ENCODE results near the gene MUL1. TPM values are rescaled to one million over a fixed set of nuclear protein-coding genes. Genes with fewer than 3 reads are reported as not detected.
A peak's percentile ranks its signal among the peaks of the same experiment; 100 is the strongest.

MUL1 gene
- total RNA-seq, 1 experiment from 2014 or later, result 22.8 TPM

DNA sequence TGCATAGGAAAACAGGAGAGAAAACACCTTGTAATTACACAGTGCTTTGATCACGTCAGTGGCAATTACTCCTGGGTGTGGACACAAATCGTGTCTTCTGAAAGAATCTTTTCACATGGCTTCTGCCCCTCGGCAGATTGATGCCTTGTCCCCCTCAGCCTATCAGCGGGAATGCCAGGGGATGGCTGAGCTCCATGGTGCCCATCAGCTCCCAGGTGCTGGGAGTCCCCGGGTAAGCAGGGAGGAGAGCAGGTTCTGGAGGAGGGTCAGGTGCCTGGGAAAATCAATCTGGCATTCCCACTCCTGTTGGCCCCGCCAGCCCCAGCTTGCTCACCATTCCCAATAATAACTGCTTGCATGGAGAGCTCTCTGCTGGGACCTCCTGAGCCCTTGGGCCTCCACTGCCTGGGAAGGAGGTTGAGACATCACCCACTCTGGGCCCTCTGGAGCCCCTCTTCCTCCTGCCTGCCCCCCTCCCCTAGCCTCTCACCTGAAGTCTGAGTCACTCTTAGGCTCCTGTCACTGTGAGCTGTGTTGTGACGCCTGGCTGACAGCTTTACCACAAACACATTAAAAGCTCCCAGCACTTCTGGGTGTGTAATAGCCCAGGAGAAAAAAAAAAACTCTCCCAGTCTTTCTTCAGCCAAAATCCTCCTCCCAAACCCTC lies 26.9 kb downstream of the MUL1 start:
- ChIA-PET POLR2A (ENCODE audit: unreplicated experiment) (interaction anchor here (0.6 to 0.7 kb wide), 5 partner anchors 9 to 268 kb away, joined by 3 to 45 read pairs (median 6); no protein-coding TSS in a partner anchor), CTCF (interaction anchor here (0.6 kb wide), 3 partner anchors 38 to 1059 kb away, joined by 3 to 5 read pairs (median 4); no protein-coding TSS in a partner anchor)
- H3K4me1 ChIP-seq (replicated peaks; ENCODE audit: insufficient read depth), result peaks cover 54% of the 10 kb centered on the region
- H3K27me3 ChIP-seq (ENCODE audit: insufficient read depth, low read depth), result no peaks in the 10 kb centered on the region
- H3K36me3 ChIP-seq (ENCODE audit: low read depth), result no peaks in the 10 kb centered on the region
- peaks cover 15% of the 10 kb centered on the region; the same call in 1 of the 2 replicates for H3F3A ChIP-seq (ENCODE audit: insufficient read depth, low read depth)
- no TSS peak for BruUV-seq (replicated peaks)
- no peaks in the 10 kb centered on the region for H3K9me3 ChIP-seq (ENCODE audit: insufficient read depth, low read depth)
- TF ChIP-seq EZH2 (IDR thresholded peaks at IDR 0.05; ENCODE audit: low read depth), result no peak
- TF ChIP-seq, protein P1, sequence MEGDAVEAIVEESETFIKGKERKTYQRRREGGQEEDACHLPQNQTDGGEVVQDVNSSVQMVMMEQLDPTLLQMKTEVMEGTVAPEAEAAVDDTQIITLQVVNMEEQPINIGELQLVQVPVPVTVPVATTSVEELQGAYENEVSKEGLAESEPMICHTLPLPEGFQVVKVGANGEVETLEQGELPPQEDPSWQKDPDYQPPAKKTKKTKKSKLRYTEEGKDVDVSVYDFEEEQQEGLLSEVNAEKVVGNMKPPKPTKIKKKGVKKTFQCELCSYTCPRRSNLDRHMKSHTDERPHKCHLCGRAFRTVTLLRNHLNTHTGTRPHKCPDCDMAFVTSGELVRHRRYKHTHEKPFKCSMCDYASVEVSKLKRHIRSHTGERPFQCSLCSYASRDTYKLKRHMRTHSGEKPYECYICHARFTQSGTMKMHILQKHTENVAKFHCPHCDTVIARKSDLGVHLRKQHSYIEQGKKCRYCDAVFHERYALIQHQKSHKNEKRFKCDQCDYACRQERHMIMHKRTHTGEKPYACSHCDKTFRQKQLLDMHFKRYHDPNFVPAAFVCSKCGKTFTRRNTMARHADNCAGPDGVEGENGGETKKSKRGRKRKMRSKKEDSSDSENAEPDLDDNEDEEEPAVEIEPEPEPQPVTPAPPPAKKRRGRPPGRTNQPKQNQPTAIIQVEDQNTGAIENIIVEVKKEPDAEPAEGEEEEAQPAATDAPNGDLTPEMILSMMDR (conservative IDR thresholded peaks at IDR 0.05), result no peak
- H2AFZ ChIP-seq, result no peak overlapping the region
- no peaks in the 10 kb centered on the region for H3K9me2 ChIP-seq (ENCODE audit: insufficient read depth)
- H3K79me2 ChIP-seq (ENCODE audit: low read depth), result peaks cover 35% of the 10 kb centered on the region
- intact Hi-C loops (cut with micrococcal nuclease; ENCODE audit: unreplicated experiment), result loop anchor here (5.0 kb wide), 1 partner anchor 104 kb away; no protein-coding TSS in a partner anchor
- H3K4me2 ChIP-seq, result peak overlapping the region; percentile 92
- DNase-seq, result peak; percentile 28 to 79
- H4K20me1 ChIP-seq (ENCODE audit: insufficient read depth), result peaks cover 5% of the 10 kb centered on the region; the same call in 1 of the 2 replicates
- peak overlapping the region; percentile 41; the same call in 1 of the 2 replicates for H3K27ac ChIP-seq
- no peak overlapping the region; the same call in 1 of the 2 replicates for H3K4me3 ChIP-seq

DNA sequence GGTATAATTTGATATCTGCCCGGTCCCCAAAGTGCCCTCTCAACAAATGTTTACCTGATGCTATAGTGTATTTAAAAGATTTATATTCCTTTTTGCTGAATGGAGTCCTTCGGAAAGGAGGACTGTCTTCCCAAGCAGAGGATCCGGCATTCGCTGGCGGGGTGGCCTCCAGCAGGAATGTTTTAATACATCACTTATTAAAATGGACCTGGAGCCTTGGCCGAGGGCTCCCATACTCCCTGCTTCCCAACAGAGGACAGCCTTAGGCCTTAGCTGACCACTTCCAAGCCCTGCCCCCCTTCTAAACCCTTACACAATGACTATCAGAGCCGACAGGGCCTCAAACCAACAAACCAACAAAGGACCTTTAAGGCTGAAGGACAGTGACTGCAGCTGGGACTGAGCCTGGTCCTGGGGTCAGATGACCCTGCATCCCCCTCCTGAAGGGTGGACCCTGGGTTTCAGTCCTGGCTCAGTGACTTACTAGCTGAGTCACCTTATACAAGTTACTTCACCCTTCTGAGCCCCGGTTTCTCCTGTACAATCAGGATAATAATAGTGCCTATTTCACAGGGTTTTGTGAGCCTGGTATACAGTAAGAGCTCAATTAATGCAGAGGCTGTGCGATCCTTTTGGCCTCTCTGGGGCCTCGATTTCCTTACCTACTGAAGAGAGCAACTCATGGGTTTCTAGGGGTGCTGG lies 27.6 kb downstream of the MUL1 start:
- H3K4me2 ChIP-seq, result peak overlapping the region; percentile 92
- peak overlapping the region; percentile 41; the same call in 1 of the 2 replicates for H3K27ac ChIP-seq
- no peaks in the 10 kb centered on the region for H3K36me3 ChIP-seq (ENCODE audit: low read depth)
- no peak for DNase-seq
- ChIA-PET POLR2A (ENCODE audit: unreplicated experiment) (no interaction called here), CTCF (no interaction called here)
- no peaks in the 10 kb centered on the region for H3K27me3 ChIP-seq (ENCODE audit: insufficient read depth, low read depth)
- H4K20me1 ChIP-seq (ENCODE audit: insufficient read depth), result peaks cover 5% of the 10 kb centered on the region; the same call in 1 of the 2 replicates
- H2AFZ ChIP-seq, result no peak overlapping the region
- TF ChIP-seq, protein P1 (conservative IDR thresholded peaks at IDR 0.05), result no peak
- no peak for TF ChIP-seq EZH2 (IDR thresholded peaks at IDR 0.05; ENCODE audit: low read depth)
- intact Hi-C loops (cut with micrococcal nuclease; ENCODE audit: unreplicated experiment), result loop anchor here (5.0 kb wide), 1 partner anchor 103 kb away; no protein-coding TSS in a partner anchor
- H3K9me3 ChIP-seq (ENCODE audit: insufficient read depth, low read depth), result no peaks in the 10 kb centered on the region
- BruUV-seq (replicated peaks), result no TSS peak
- H3K4me1 ChIP-seq (replicated peaks; ENCODE audit: insufficient read depth), result peaks cover 60% of the 10 kb centered on the region
- no peaks in the 10 kb centered on the region for H3K9me2 ChIP-seq (ENCODE audit: insufficient read depth)
- no peak overlapping the region for H3K4me3 ChIP-seq
- H3K79me2 ChIP-seq (ENCODE audit: low read depth), result peaks cover 35% of the 10 kb centered on the region
- H3F3A ChIP-seq (ENCODE audit: insufficient read depth, low read depth), result peaks cover 15% of the 10 kb centered on the region; the same call in 1 of the 2 replicates

DNA sequence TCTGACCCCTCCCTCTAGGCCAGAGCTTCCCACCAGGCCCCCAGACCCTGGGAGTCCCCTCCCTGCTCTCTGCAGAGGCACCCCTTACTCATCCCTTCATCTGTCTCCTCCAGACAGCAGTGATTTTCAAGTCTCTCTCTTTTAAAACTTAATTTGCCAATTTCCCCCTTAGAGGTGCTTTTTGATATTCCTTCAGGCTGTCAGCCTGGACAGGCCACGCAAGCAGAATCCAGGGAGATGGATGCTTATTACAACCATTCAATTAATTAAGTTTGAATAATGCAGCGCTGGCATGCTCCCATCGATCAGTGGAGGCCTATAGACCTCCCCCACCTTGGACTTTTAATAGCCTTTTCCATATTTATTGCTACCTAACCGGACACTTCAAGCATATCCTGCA lies 28.1 kb downstream of the MUL1 start:
- Histone ChIP-seq H3K36me3 (ENCODE audit: low read depth) (no peaks in the 10 kb centered on the region), H3K4me1 (replicated peaks; ENCODE audit: insufficient read depth) (peaks cover 64% of the 10 kb centered on the region), H3K4me2 (no peak overlapping the region), H3K4me3 (no peak overlapping the region), H2AFZ (no peak overlapping the region), H3K27ac (no peak overlapping the region), H3F3A (ENCODE audit: insufficient read depth, low read depth) (peaks cover 15% of the 10 kb centered on the region; the same call in 1 of the 2 replicates), H4K20me1 (ENCODE audit: insufficient read depth) (peaks cover 5% of the 10 kb centered on the region; the same call in 1 of the 2 replicates), H3K9me2 (ENCODE audit: insufficient read depth) (no peaks in the 10 kb centered on the region), H3K27me3 (ENCODE audit: insufficient read depth, low read depth) (no peaks in the 10 kb centered on the region), H3K79me2 (ENCODE audit: low read depth) (peaks cover 31% of the 10 kb centered on the region), H3K9me3 (ENCODE audit: insufficient read depth, low read depth) (no peaks in the 10 kb centered on the region)
- no TSS peak for BruUV-seq (replicated peaks)
- POLR2A ChIA-PET (ENCODE audit: unreplicated experiment), result no interaction called here
- TF ChIP-seq EZH2 (IDR thresholded peaks at IDR 0.05; ENCODE audit: low read depth), result no peak
- TF ChIP-seq, protein P1 (conservative IDR thresholded peaks at IDR 0.05), result no peak
- DNase-seq, result no peak
- intact Hi-C loops (cut with micrococcal nuclease; ENCODE audit: unreplicated experiment), result loop anchor here (5.0 kb wide), 1 partner anchor 103 kb away; no protein-coding TSS in a partner anchor
- CTCF ChIA-PET, result no interaction called here
